ENCODE data around the gene PSMB4.
"Not testable (repeated sequence)": the region's sequence is repeated elsewhere in the genome, so short reads cannot be mapped to it uniquely, and the experiment has no call there.

The PSMB4 gene

GRCh38 chr1:151437396-151437795 lies 38.0 kb downstream of the PSMB4 start:
- Histone ChIP-seq H3K4me1 (ENCODE audit: control insufficient read depth, insufficient read depth, low read length, unreplicated experiment) (peaks cover 11% of the 10 kb centered on the region), H3K79me2 (ENCODE audit: control insufficient read depth, insufficient read depth, low read length, unreplicated experiment) (peaks cover 68% of the 10 kb centered on the region)
- H3K36me3 ChIP-seq (ENCODE audit: insufficient read depth, low read length); H3K4me3 ChIP-seq (ENCODE audit: low read depth, low read length); H2AFZ ChIP-seq (ENCODE audit: low read length, unreplicated experiment); H3K27ac ChIP-seq (ENCODE audit: low read depth, low read length); H3K27me3 ChIP-seq (ENCODE audit: insufficient read depth, low read length): not testable (repeated sequence)

- Histone ChIP-seq H3K4me3 (ENCODE audit: low read depth, low read length) (no peak overlapping the region), H3K36me3 (ENCODE audit: insufficient read depth, low read length) (no peaks in the 10 kb centered on the region), H3K27ac (ENCODE audit: low read depth, low read length) (no peak overlapping the region)
Observed at GRCh38 chr1:151443846-151444782, 44.7 kb downstream of the PSMB4 start.

GRCh38 chr1:151444783-151445177 lies 45.4 kb downstream of the PSMB4 start:
- H3K4me3 ChIP-seq (ENCODE audit: low read depth, low read length) = no peak overlapping the region
- H2AFZ ChIP-seq (ENCODE audit: low read length, unreplicated experiment) = no peak overlapping the region
- H3K36me3 ChIP-seq (ENCODE audit: insufficient read depth, low read length) = no peaks in the 10 kb centered on the region
- no peaks in the 10 kb centered on the region for H3K4me1 ChIP-seq (ENCODE audit: control insufficient read depth, insufficient read depth, low read length, unreplicated experiment)
- H3K27me3 ChIP-seq (ENCODE audit: insufficient read depth, low read length) = no peaks in the 10 kb centered on the region
- H3K27ac ChIP-seq (ENCODE audit: low read depth, low read length) = no peak overlapping the region
- H3K79me2 ChIP-seq (ENCODE audit: control insufficient read depth, insufficient read depth, low read length, unreplicated experiment) = peaks cover 73% of the 10 kb centered on the region

More at GRCh38 chr1:151443846-151444782, 44.7 kb downstream of the PSMB4 start:
- no peaks in the 10 kb centered on the region for H3K27me3 ChIP-seq (ENCODE audit: insufficient read depth, low read length)
- no peak overlapping the region for H2AFZ ChIP-seq (ENCODE audit: low read length, unreplicated experiment)
- no peaks in the 10 kb centered on the region for H3K4me1 ChIP-seq (ENCODE audit: control insufficient read depth, insufficient read depth, low read length, unreplicated experiment)
- H3K79me2 ChIP-seq (ENCODE audit: control insufficient read depth, insufficient read depth, low read length, unreplicated experiment) = peaks cover 76% of the 10 kb centered on the region

GRCh38 chr1:151447696-151448095 lies 48.3 kb downstream of the PSMB4 start:
- H3K4me3 ChIP-seq (ENCODE audit: low read depth, low read length) = no peak overlapping the region
- peaks cover 75% of the 10 kb centered on the region for H3K79me2 ChIP-seq (ENCODE audit: control insufficient read depth, insufficient read depth, low read length, unreplicated experiment)
- no peak overlapping the region for H2AFZ ChIP-seq (ENCODE audit: low read length, unreplicated experiment)
- no peaks in the 10 kb centered on the region for H3K36me3 ChIP-seq (ENCODE audit: insufficient read depth, low read length)
- H3K27me3 ChIP-seq (ENCODE audit: insufficient read depth, low read length) = no peaks in the 10 kb centered on the region
- H3K27ac ChIP-seq (ENCODE audit: low read depth, low read length) = no peak overlapping the region
- H3K4me1 ChIP-seq (ENCODE audit: control insufficient read depth, insufficient read depth, low read length, unreplicated experiment) = no peaks in the 10 kb centered on the region
